HK-2 (cell line): ENCODE data around the gene BRPF1.
A peak's percentile ranks its signal among the peaks of the same experiment; 100 is the strongest.

ENCODE experiments used
- DNase-seq: peaks from one replicate; pipeline ENCODE4 v3.0.0-alpha.2; 2018; ENCODE audit not compliant: unreplicated experiment

The BRPF1 gene, protein sequence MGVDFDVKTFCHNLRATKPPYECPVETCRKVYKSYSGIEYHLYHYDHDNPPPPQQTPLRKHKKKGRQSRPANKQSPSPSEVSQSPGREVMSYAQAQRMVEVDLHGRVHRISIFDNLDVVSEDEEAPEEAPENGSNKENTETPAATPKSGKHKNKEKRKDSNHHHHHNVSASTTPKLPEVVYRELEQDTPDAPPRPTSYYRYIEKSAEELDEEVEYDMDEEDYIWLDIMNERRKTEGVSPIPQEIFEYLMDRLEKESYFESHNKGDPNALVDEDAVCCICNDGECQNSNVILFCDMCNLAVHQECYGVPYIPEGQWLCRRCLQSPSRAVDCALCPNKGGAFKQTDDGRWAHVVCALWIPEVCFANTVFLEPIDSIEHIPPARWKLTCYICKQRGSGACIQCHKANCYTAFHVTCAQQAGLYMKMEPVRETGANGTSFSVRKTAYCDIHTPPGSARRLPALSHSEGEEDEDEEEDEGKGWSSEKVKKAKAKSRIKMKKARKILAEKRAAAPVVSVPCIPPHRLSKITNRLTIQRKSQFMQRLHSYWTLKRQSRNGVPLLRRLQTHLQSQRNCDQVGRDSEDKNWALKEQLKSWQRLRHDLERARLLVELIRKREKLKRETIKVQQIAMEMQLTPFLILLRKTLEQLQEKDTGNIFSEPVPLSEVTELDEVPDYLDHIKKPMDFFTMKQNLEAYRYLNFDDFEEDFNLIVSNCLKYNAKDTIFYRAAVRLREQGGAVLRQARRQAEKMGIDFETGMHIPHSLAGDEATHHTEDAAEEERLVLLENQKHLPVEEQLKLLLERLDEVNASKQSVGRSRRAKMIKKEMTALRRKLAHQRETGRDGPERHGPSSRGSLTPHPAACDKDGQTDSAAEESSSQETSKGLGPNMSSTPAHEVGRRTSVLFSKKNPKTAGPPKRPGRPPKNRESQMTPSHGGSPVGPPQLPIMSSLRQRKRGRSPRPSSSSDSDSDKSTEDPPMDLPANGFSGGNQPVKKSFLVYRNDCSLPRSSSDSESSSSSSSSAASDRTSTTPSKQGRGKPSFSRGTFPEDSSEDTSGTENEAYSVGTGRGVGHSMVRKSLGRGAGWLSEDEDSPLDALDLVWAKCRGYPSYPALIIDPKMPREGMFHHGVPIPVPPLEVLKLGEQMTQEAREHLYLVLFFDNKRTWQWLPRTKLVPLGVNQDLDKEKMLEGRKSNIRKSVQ (N-terminal part only)

DNA sequence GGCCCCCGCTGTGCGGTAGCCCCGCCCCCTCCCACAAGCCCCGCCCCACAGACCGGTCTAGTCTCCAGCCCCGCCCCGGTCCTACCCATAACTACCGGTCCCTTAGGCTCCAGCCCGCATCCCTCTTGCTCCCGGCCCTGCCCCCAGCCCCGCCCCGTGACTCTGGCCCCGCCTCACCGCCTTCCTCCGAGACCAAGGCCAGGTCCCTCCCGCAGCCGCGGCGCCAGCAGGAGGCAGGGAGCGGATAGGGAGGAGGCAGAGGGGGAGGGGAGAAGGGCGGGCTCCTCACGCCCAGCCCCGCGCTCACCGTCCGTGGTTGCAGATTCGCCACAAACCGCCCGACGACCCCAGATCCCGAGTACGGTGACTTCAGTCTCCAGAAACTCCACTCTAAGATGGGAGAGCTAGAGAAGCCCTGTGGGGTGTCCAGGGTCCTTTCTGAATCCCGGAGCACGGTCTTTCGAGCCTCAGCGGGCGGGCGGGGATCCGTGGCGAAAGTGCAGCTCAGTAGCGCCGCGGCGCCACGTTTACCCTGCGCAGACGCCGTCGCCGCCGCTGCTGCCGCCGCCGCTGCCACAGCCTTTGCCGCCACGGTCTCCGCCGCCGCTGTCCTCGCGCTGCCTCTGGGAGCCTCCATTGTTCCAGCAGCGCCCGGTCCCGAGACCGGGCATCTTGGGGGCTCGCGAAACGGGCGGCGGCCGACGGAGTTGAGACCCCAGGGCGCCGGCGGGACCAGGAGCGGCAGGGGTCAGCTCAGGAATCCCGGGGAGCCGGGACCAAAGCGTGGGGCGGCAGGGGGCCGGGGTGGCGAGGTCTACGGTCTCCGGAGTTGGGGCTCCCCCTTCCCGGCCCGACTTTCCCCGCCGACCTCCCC lies at the start of gene BRPF1:
TSS of gene BRPF1 (plus strand) at position 530 of the 874 bp plus-strand sequence. CDS start 2,406 bp downstream, outside the sequence.
- peak; percentile 98 for DNase-seq

DNA sequence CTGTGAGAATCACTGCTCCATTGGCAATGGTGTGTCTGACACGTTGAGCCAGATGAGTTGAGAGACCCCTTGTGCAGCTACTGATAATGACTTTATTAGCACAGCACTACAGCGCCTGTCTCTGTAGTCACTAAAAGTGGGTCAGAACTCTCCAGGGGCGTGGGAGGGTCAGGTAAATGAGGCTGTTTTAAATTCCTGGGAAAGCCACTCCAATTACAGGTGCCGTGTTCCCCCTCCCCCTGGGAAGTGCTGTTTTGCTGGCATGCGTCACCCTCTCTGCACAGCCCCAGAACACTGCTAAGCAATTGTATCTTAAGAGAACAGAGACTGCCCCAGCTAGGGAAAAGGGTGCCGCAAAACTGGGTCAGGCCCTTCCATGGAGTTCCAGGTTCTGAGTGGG lies 49.4 kb upstream of the BRPF1 start:
- DNase-seq, result no peak

DNA sequence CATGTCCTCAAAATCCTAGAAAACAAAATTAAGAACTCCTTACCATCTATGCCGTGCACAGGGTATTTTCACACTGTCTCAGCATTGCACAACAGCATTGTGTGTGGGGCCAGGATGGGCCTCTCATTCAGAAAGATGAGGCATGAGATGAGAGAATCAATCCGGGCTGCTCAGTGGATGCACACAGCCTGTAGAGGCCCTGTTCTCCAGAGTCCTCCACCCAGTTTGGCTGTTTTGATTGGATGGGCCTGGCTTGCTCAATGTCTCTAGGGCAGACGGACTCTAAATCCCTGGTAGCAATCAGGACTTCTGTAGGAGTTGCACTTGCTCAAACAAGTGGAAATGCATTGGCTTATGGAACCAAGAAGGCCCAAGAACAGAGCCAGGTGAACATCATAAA lies 48.1 kb upstream of the BRPF1 start:
- no peak for DNase-seq

DNA sequence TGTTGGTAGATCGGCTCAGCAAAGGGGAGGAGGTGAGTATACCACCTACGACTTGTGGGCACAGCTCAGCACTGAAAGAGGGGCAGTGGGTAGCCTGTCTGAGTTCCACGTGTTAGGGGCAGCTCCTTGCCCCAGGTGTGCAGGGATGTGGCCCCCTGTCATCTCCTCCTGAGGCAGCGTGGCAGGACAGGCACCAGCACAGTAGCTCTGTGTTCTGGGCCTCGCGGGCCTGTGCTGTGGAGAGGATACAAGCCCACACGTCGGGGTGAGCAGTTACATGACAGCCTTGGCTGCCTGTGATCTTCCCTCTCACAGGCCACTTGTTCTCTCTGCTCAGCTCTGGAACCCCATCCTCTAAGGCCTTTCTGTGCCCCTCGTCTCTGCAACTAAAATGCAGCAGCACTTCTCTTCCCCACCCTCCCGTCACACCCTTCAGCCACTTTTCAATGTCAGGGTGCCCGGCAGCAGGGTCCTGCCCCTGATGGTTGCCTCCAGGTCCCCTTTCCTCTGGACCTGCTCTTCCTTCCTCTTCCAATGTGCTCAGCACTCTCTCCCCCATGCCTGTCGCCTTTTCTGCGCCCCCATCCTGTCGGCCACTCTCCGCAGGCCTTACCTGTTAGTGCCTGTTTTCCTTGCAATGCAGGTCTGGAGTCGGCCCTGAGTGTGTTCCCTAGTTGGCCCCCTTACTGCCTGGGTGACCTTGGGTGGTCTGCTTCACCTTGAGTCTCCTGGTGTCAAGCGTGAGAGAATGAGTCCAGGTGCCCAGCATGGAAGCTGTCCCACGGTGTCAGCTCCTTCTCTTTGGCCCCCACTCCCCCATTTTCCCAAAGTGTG lies 46.1 kb upstream of the BRPF1 start:
- no peak for DNase-seq

DNA sequence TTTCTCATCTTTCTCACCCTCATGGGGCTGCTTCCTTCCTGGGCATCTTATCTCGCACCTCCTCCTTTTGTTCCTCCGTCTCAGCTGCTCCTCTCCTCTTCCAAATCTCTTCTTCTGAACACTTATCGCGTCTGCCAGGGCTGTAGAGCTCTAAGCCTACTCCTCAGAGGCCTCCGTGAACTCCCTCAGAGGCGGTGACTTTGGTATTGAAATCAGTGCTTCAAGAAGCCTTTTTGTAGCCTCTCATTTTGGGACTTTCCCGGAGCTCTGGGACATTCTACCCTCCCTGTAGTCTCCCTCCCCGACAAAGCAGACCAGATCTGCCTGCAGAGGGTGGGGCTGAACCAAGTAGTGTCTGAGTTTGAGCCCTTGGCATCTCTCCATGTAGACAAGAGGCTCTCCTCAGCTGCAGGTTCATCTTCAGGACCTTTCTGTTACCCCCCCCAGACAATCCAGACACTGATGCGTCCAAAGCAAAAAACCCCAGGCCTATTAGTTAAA lies 45.4 kb upstream of the BRPF1 start:
- DNase-seq, result no peak

DNA sequence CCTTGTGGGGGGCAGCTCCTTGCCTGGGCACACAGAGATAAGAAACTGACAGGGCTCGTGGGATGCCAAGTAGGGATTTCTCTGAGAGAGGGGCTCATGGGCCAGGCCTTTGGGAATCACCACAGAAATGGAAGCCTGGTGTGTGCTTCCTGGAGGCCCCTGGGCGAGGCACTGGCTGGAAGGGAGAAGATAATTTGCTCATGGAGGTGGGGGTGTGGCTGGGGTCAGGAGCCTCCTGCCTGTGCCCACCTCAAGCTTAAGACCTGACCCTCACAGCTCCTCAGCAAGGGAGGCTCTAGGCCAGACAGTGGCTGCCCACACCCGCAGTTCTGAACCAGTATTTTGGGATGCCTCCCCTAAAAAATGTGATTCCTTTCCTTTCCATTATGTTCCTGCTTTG lies 44.8 kb upstream of the BRPF1 start:
- DNase-seq, result no peak

DNA sequence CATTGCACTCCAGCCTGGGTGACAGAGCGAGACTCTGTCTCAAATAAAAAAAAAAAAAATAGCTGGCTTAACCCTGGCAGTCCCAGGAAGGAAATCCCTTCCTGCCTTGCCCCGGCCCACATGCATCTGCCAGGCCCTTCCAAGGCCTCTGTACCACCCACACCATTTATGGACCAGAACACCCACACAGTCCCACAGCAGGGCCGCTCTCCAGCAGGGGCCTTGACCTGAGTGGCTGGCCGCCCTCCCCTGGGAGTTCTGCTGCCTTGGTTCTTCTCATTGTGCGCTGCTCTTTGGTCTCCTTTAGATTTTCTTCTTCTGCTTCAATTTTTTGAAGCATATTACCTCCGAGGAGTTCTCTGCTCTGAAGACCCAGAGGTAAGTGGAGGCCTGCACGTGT lies 44.0 kb upstream of the BRPF1 start:
- DNase-seq, result no peak

DNA sequence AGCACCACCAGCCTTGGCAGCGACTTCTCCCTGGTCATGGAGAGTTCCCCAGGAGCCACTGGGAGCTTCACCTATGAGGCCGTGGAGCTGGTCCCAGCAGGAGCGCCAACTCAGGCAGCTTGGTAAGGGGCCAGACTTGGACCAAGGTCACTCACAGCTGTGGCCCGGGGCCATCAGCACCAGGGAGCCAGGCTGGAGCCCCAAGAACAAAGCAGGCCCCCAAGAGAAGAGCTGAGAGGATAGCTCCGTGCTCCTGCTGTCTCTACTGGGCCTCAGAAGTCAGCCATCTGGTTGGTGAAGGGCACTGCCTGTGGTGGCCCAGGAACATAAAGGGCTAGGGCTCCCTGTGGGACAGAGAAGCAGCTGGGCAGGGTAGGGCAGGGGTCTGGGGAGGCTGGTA lies 42.6 kb upstream of the BRPF1 start:
- DNase-seq, result no peak

DNA sequence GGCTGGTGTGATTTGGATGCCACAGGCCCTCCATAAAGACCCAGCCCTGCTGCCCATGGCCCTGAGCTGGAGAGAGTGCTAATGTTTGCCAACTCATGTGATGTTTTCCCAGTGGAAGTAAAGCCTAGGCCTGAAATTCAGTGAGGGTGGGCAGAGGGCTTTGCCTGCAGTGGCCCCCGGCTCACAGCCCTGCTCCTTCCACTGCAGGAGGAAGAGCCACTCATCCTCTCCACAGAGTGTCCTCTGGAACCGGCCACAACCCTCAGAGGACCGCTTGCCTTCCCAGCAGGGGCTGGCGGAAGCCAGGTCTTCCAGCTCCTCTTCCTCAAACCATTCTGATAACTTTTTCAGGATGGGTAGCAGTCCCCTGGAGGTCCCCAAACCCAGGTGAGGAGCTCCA lies 41.8 kb upstream of the BRPF1 start:
- DNase-seq, result no peak

DNA sequence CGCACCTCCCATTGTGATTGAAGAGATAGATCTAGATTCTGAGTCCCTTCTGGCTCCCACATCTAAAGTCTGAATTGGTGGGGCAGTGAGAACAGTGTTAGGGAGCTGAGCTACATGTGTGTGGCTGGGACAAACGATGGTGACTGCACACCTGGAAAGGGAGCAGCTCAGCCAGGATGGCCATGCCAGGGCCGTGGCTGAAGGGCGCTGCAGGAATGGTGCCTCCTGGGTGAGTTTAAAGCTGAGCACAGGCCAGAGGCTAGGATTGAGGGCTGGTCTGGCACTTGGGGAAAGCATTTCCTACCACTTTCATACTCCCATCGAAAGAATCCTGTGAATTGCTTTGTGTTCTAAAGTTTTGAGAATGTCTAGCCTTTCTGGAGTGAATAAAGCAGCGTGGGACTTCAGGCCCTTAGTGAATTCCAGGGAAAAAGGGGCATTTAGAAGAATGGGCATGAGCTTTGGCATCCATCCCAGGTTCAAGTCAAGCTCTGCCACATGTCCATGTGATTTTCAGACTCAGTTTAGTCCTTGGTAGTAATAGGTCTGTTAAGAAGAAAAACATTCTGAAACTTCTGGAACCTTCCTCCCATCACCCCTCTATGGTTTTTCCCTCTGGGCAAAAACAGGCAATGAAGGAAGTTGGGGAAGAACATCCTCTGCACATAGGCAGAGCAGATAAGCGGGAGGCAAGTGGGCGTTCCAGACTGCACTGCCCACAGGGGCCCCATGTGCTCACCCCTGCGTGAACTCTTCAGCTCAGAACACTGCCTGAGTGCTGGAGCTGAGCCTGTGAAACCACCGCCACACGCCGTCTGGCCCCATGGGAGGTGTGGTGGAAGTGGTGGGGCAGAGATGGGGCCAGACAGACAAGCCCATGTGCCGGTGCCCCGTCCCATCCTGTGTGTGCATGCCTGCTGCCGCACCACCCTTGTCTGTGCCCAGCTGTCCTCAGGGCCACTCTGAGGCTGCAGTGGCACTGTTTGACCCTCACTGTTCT lies 40.8 kb upstream of the BRPF1 start:
- DNase-seq, result no peak

DNA sequence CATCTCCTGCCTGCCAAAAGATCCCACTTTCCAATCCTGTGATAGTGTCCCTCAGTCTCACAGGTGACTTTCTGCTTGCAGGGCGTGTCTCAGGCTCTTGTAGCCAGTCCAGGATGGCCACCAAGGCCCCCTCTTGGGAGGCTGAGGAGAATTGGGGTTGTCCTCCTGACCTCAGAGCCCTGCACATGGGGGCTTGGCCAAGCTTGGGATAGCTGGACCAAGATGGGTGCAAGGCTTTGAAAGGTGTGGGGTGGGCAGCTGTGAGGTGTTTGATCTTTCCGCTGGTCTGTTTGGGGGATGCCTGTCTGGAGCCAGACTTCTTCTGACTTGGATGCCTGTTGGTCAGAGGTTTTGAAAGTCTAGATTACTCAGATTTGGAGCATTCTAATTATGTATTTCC lies 39.9 kb upstream of the BRPF1 start:
- DNase-seq, result no peak

DNA sequence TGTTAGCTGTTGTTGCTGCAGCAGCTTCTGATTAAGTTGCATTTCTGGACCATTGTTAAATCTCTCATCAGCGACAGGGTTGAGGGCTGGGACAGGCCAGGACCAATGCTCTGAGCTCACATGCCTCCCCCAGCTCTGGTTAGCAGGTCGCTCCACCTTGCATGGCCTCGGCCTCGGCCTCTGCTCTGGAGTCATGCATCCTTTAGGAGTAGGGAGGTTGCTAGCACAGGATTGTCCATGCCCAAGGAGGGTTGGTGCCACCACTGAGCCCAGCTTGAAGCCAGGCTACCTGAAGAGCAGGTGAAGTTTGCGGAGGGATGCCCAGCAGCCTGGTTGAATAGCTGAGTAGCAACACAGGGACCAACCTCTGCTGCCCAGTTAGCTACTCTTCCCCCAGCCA lies 39.1 kb upstream of the BRPF1 start:
- DNase-seq, result no peak

DNA sequence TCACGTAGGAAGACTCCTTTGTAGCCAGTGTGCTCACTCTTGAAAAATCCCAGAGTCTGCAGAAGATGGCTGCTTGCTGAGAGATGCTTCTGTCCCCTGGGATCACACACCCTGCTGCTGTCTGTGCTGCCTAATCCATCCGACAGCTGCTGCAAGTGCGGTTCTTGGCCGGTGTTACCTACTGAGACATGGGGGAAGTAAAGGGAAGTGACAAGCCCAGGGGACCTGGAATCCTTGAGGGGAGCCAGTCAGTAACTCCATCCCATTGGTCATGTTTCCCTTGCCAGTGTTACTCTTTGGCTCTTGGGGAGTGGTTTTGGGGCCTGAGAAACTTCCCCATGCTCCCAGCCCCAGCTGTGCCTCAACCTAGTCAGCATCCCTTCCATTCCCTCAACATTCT lies 36.2 kb upstream of the BRPF1 start:
- no peak for DNase-seq

DNA sequence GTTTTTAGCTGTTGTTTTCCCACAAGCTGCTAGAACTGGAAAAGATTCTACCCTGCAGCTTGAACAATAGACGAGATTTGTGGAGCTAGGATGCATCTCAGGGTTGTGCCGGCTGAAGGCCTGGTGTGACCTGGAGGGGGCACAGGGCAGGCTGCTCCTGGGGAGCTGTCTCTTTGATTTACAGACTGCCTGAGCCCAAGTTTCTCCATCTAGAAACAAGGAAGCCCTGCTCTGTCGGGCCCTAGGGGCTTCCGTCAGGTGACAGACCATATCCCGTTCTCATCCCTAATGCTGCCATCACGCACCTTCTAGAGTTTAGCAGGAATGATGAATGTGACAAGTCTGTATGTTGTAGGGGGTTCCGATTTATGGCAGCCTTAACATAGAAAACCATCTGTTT lies 35.8 kb upstream of the BRPF1 start:
- DNase-seq, result no peak

DNA sequence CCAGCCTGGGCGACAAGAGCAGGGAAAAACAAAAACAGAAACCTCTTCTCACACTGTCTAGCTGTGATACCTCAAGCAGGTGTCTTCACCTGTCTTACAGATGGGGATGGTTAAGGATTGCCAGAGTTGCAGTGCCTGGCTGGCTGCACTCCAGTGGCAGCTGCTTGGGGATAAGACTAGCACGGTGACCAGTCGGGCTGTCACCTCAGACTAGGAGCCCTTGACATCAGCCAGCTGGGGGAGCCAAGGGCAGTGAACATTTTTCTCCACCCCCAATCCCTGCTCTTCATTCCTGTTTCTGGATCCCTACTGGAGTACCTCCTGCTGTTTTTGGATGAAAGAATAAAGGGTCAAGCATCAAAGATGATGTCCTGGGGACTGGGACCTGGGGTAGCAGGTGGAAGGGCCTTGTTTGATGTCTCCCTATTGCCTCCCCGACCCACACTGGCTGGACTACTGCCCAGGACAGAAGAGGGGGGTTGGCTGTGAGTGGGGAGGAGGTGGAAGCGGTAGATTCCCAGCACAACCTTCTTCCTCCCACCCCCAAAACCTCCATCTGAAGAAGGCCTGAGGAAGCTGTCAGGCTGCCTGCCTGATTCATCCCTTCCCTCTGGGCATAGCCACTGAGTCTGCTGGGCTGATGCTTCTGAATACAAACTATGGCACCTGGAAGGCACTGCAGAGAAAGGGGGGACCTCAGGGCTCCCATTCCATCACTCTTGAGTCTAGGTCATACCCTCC lies 34.9 kb upstream of the BRPF1 start:
- no peak for DNase-seq

DNA sequence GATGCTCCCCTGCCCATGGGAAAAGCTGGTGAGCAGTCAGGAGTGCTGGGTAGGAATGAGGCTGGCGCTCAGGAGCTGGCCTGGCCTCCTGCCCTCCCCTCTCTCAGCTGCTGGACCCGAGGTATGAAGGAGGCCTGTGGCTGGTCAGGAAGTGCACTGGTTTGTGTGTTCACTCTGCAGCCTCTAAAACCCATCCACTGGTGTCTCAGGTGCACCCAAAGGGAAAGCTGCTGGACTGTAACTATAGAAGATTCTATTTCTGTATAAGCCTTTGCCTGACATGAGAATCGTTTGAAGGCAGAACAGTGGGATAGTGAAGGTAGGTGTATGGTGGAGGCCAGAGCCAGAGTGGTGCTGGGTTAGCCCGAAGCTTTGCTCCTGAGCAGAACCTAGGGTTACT lies 33.6 kb upstream of the BRPF1 start:
- no peak for DNase-seq

DNA sequence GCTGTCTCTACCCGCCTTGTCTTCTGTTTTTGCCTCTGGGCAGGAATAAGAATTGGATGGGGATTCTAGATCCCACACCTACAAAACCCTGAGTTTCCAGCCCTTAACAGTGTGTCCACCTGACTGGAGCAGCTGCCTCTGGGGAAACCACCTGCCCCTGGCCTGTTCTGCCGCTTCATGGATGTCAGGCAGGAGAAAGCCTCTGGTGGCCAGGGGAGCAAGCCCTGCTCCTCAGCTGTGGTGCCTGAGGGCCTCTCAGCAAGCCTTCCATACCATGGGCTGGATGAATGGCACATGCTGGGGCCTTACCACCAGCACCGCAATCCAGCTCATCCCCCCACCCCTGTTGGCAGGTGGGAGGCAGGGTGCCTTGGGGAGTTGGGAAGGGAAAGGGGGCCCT lies 33.2 kb upstream of the BRPF1 start:
- no peak for DNase-seq

DNA sequence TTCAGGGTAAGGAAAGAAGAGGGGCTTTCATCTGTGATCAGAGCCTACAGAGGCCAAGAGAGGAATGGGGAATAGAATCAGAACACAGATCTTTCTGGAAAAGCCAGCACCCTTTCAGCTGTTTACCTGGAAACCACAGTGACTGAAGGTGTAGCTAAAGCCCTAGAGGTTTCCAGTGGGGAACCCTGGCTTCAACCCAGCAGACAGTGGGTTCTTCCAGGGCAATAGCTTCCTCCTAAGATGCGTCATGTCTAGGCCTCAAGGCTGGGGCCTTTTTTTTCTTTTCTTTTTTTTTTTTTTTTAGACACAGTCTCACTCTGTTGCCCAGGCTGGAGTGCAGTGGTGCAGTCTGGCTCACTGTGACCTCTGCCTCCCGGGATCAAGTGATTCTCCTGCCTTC lies 31.0 kb upstream of the BRPF1 start:
- no peak for DNase-seq
